Stimulated activated effector memory CD8-positive, alpha-beta T cell treated with anti-CD3 and anti-CD28 coated beads, Interleukin-12 subunit alpha, Interleukin-12 subunit beta, amount 100 ng/mL, for 72 hours (primary cell): ENCODE results near the gene TMEM59L.
A peak's percentile ranks its signal among the peaks of the same experiment; 100 is the strongest.

ENCODE experiments used
- ATAC-seq: fragments of 150-1000 bp; cut with Tn5 transposase; 2 replicates; pipeline ENCODE4 v1.10.0; 2021
- DNase-seq, 2 donors: peaks; one replicate each; pipeline ENCODE4 v3.0.0; 2021 to 2022; ENCODE audit warnings: low spot score in 2 of 2
- H3K27ac Mint-ChIP-seq: one replicate; pipeline ENCODE4 v1.8.0; 2022; ENCODE audit warnings: mild to moderate bottlenecking, mixed read lengths
- H3K36me3 Mint-ChIP-seq: one replicate; pipeline ENCODE4 v1.8.0; 2022; ENCODE audit warnings: mild to moderate bottlenecking, mixed read lengths
- H3K4me1 Mint-ChIP-seq: one replicate; pipeline ENCODE4 v1.8.0; 2022; ENCODE audit warnings: mixed read lengths
- H3K4me3 Mint-ChIP-seq: one replicate; pipeline ENCODE4 v1.8.0; 2022; ENCODE audit warnings: mild to moderate bottlenecking, mixed read lengths
- H3K9me3 Mint-ChIP-seq: one replicate; pipeline ENCODE4 v1.8.0; 2022; ENCODE audit warnings: mixed read lengths

Gene TMEM59L

GRCh38 chr19:18637673-18638630 lies 25.3 kb downstream of the TMEM59L start:
- Mint-ChIP-seq H3K4me3 (peak overlapping the region; percentile 82), H3K27ac (peak overlapping the region; percentile 90), H3K36me3 (peaks cover 6% of the 10 kb centered on the region), H3K4me1 (peaks cover 31% of the 10 kb centered on the region), H3K9me3 (no peaks in the 10 kb centered on the region)
- no peak for DNase-seq
- no peak for ATAC-seq

DNA sequence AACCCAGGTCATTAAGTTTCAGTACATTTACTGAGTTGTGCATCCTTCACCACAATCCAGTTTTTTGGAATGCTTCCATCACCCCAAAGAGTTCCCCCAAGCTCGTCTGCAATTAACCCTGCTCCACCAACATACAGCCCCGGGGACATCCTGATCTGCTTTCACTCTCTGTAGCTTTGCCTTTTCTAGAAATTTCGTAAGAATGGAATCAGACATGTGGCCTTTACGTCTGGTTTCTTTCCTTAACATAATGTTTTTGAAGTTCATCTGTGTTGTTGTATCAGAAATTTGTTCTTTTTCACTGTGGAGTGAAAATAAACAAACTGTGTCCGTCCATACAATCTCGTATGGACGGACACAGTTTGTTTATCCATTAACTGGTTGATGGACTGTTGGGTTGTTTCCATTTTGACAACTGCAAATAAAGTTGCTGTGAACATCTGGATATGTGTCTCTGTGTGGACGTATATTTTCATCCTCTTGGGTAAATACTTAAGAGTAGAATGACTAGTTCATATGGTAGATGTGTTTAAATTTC lies 27.1 kb downstream of the TMEM59L start:
- H3K9me3 Mint-ChIP-seq = no peaks in the 10 kb centered on the region
- H3K36me3 Mint-ChIP-seq = peaks cover 6% of the 10 kb centered on the region
- no peak overlapping the region for H3K27ac Mint-ChIP-seq
- ATAC-seq (no peak), DNase-seq (no peak)
- H3K4me3 Mint-ChIP-seq = no peak overlapping the region
- peaks cover 27% of the 10 kb centered on the region for H3K4me1 Mint-ChIP-seq

- no peak for DNase-seq
- no peaks in the 10 kb centered on the region for H3K36me3 Mint-ChIP-seq
- peak; percentile 46 for ATAC-seq
- peaks cover 25% of the 10 kb centered on the region for H3K4me1 Mint-ChIP-seq
- no peaks in the 10 kb centered on the region for H3K9me3 Mint-ChIP-seq
- H3K4me3 Mint-ChIP-seq = no peak overlapping the region
- no peak overlapping the region for H3K27ac Mint-ChIP-seq
These were observed 31.7 kb downstream of the TMEM59L start for GRCh38 chr19:18644196-18645034.

DNA sequence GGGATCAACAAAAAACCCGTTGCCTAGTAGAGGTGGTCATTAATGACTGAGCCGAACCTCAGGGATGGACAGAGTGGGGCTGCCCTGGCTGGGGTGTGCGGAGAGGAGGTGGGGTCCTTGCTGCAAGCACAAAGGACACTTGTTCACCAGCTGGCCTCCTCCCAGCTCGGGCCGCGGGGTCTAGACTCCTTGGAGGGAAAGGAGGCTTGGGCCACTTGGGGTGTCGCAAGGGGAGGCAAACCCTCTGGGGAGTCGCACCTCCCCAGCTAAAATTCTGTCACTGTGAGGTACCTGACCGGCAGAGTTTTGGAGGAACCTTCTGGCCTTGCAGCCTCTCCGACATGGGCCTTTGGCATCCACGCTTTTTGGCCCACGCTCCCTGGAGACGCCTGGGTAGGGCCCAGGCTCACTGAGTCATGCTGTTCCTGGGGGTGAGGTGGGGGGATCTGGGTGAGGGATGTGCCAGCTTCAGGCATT lies 32.4 kb downstream of the TMEM59L start:
- Mint-ChIP-seq H3K9me3 (no peaks in the 10 kb centered on the region), H3K27ac (no peak overlapping the region), H3K4me1 (peaks cover 25% of the 10 kb centered on the region), H3K36me3 (no peaks in the 10 kb centered on the region), H3K4me3 (no peak overlapping the region)
- ATAC-seq (no peak), DNase-seq (no peak)

DNA sequence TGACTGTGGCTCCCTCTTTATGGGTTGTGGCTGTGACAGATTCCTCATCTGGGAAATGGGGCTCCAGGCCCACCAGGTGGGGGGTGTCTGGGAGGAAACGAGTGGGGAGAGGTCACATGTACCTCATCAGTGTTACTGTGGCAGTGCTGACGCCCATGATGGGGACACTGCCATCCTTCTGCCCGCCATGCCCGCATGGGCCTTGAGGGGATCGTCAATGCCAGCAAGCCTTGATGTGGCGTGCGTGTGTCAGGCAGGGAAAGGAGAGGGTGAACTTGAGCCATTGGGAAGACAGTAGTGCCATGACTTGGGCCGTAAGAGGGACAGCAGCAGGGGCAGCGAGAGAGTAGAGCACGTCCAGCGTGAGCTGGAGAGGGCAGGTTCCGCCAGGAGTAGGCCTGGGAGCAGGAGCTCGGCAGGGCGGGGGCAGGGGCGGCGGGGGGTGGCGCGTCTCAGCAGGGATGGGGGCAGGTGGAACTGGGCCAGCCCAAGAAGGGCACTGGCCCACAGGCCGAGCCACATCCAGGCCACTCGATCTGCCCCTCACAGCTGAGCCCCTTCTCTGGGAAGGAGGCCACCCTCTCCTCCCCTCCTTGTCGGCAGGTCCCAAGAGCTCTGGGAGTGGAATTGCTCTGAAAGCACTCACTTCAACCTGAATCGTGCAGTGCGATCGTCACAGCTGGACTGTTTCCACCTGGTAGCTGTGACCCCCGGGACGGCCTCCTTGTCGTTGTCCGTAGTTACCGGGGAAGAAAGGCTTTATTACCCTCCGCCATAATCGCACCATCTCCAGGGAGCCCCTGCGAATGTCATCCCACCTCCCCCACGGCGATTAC lies 34.1 kb downstream of the TMEM59L start:
- DNase-seq = no peak
- H3K9me3 Mint-ChIP-seq = no peaks in the 10 kb centered on the region
- ATAC-seq = no peak
- H3K27ac Mint-ChIP-seq = peak overlapping the region; percentile 61
- H3K4me1 Mint-ChIP-seq = peaks cover 29% of the 10 kb centered on the region
- no peaks in the 10 kb centered on the region for H3K36me3 Mint-ChIP-seq
- no peak overlapping the region for H3K4me3 Mint-ChIP-seq

GRCh38 chr19:18647371-18647767 lies 34.7 kb downstream of the TMEM59L start:
- H3K4me1 Mint-ChIP-seq = peaks cover 32% of the 10 kb centered on the region

DNA sequence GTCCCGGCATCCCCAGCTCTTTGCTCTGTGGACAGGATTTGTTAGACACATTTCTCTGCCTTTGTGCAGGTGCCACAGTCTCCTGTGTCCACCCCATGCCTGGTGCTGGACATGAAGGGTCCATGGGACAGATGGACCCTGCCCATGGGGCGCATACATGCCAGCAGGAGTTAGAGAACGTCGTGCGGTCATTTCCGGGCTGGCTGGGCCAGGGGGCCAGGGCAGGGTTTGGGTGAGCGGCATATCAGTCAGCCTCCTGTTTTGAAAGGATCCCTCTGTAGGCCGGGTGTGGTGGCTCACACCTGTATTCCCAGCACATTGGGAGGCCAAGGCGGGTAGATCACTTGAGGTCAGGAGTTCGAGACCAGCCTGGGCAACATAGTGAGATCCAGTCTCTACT lies 35.1 kb downstream of the TMEM59L start:
- no peaks in the 10 kb centered on the region for H3K36me3 Mint-ChIP-seq
- H3K4me1 Mint-ChIP-seq = peaks cover 32% of the 10 kb centered on the region
- DNase-seq (no peak), ATAC-seq (no peak)
- no peaks in the 10 kb centered on the region for H3K9me3 Mint-ChIP-seq
- peak overlapping the region; percentile 85 for H3K27ac Mint-ChIP-seq
- H3K4me3 Mint-ChIP-seq = no peak overlapping the region

More at GRCh38 chr19:18647371-18647767, 34.7 kb downstream of the TMEM59L start:
- no peak for ATAC-seq
- no peak for DNase-seq
- Mint-ChIP-seq H3K9me3 (no peaks in the 10 kb centered on the region), H3K4me3 (no peak overlapping the region), H3K36me3 (no peaks in the 10 kb centered on the region), H3K27ac (peak overlapping the region; percentile 85)

- Mint-ChIP-seq H3K4me3 (no peak overlapping the region), H3K27ac (no peak overlapping the region), H3K9me3 (no peaks in the 10 kb centered on the region), H3K4me1 (peaks cover 32% of the 10 kb centered on the region), H3K36me3 (no peaks in the 10 kb centered on the region)
- ATAC-seq = no peak
- DNase-seq = no peak
These were observed 36.3 kb downstream of the TMEM59L start for GRCh38 chr19:18648973-18649315.

GRCh38 chr19:18649371-18650020 lies 36.8 kb downstream of the TMEM59L start:
- Mint-ChIP-seq H3K27ac (no peak overlapping the region), H3K36me3 (no peaks in the 10 kb centered on the region), H3K9me3 (no peaks in the 10 kb centered on the region), H3K4me3 (no peak overlapping the region), H3K4me1 (peaks cover 37% of the 10 kb centered on the region)
- ATAC-seq = no peak
- DNase-seq = no peak

DNA sequence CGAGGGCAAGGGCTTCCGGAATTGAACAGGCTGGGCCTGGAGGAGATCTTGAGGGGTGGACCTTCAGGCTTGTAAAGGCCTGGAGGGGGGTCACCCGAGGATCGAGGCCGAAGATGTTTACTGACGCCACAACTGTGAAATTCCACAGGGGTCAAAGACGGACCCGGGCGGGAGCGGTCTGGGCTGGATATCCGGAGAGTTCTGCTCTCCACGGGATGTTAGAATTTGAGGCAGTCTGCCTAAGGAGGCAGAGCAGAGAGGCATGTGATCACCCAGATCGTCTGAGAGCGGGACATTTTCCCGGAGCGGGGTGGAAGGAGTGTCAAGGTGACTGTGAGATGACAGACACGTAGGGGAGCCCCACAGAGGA lies 37.3 kb downstream of the TMEM59L start:
- Mint-ChIP-seq H3K4me3 (no peak overlapping the region), H3K36me3 (no peaks in the 10 kb centered on the region), H3K9me3 (no peaks in the 10 kb centered on the region), H3K4me1 (peaks cover 40% of the 10 kb centered on the region), H3K27ac (no peak overlapping the region)
- ATAC-seq (no peak), DNase-seq (no peak)

- DNase-seq (no peak), ATAC-seq (no peak)
- Mint-ChIP-seq H3K9me3 (no peaks in the 10 kb centered on the region), H3K36me3 (no peaks in the 10 kb centered on the region), H3K27ac (no peak overlapping the region), H3K4me3 (no peak overlapping the region), H3K4me1 (peaks cover 41% of the 10 kb centered on the region)
These were observed 37.9 kb downstream of the TMEM59L start for GRCh38 chr19:18650468-18651041.

- H3K9me3 Mint-ChIP-seq = no peaks in the 10 kb centered on the region
- no peaks in the 10 kb centered on the region for H3K36me3 Mint-ChIP-seq
- H3K27ac Mint-ChIP-seq = no peak overlapping the region
- DNase-seq (no peak), ATAC-seq (no peak)
- peaks cover 48% of the 10 kb centered on the region for H3K4me1 Mint-ChIP-seq
- no peak overlapping the region for H3K4me3 Mint-ChIP-seq
These were observed 38.6 kb downstream of the TMEM59L start for GRCh38 chr19:18651300-18651699.

GRCh38 chr19:18651733-18652132 lies 39.1 kb downstream of the TMEM59L start:
- no peak for ATAC-seq
- DNase-seq = no peak
- Mint-ChIP-seq H3K9me3 (no peaks in the 10 kb centered on the region), H3K4me1 (peaks cover 48% of the 10 kb centered on the region), H3K27ac (no peak overlapping the region), H3K36me3 (no peaks in the 10 kb centered on the region), H3K4me3 (no peak overlapping the region)

DNA sequence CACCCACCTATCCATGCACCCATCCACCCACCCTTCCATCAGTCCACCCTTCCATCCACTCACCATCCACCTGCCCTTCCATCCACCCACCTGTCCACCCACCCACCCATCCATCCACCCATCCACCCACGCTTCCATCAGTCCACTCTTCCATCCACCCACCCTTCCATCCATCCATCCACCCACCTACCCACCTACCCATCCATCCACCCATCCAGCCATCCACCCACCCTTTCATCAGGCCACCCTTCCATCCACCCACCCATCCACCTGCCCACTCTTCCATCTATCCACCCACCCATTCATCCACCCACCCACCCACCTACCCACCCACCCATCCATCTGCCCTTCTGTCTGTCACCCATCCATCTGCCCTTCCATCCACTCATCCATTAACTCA lies 41.2 kb downstream of the TMEM59L start:
- ATAC-seq (no peak), DNase-seq (no peak)
- Mint-ChIP-seq H3K4me1 (peaks cover 50% of the 10 kb centered on the region), H3K27ac (no peak overlapping the region), H3K9me3 (no peaks in the 10 kb centered on the region), H3K36me3 (peaks cover 5% of the 10 kb centered on the region), H3K4me3 (no peak overlapping the region)
